Loucy (cell line): ENCODE data around the gene FDXACB1.

Experiments used
- CTCF ChIP-seq: fragments of 200-600 bp; sonication (generic); conservative IDR thresholded peaks from 2 replicates; pipeline ENCODE4 v1.5.1; 2014; ENCODE audit warnings: mild to moderate bottlenecking, antibody characterized with exemption, low read length
- EZH2phosphoT487 ChIP-seq: fragments of 200-600 bp; IDR thresholded peaks from 2 replicates; pipeline ENCODE4 v1.6.1; 2018; ENCODE audit warnings: antibody characterized with exemption, mild to moderate bottlenecking, moderate library complexity, borderline replicate concordance

GRCh38 chr11:111838054-111838453 lies 40.9 kb downstream of the FDXACB1 start:
- TF ChIP-seq CTCF (no peak), EZH2phosphoT487 (no peak)
